Fibroblast of lung (primary cell): Measurements from ENCODE around the gene PDE4D. TPM values are rescaled to one million over a fixed set of nuclear protein-coding genes. Genes with fewer than 3 reads are reported as not detected.

Experiments
- DNase-seq, 2 donors: peaks; one replicate each; pipeline versions ENCODE4 v3.0.0 to v3.0.0-alpha.2; 2010; ENCODE audit warnings: low read depth in 2 of 2
- H2AFZ ChIP-seq: 2 replicates; pipeline ENCODE4 v1.5.1; 2012; ENCODE audit warnings: low read length, control low read depth, inconsistent platforms
- H3K27ac ChIP-seq: 2 replicates; pipeline ENCODE4 v1.5.1; 2011; ENCODE audit warnings: low read length, control low read depth; ENCODE audit not compliant: insufficient read depth
- H3K27me3 ChIP-seq: 2 replicates; pipeline ENCODE4 v1.5.1; 2011; ENCODE audit warnings: mild to moderate bottlenecking, low read length; ENCODE audit not compliant: control insufficient read depth, insufficient read depth
- H3K36me3 ChIP-seq: 2 replicates; pipeline ENCODE4 v1.5.1; 2011; ENCODE audit warnings: low read length; ENCODE audit not compliant: control insufficient read depth, insufficient read depth
- H3K4me1 ChIP-seq: 2 replicates; pipeline ENCODE4 v1.5.1; 2011; ENCODE audit warnings: low read length; ENCODE audit not compliant: control insufficient read depth, insufficient read depth; ENCODE audit errors: extremely low read depth
- H3K4me2 ChIP-seq: 2 replicates; pipeline ENCODE4 v1.5.1; 2011; ENCODE audit warnings: low read length, control low read depth; ENCODE audit not compliant: insufficient read depth; ENCODE audit errors: extremely low read depth
- H3K4me3 ChIP-seq, 4 experiments: fragments of 200-600 bp in 1 of 4; sonication (generic) in 1 of 4; replicated peaks in 1 of 4; 2 replicates each; pipeline ENCODE4 v1.5.1; 2011 to 2016; ENCODE audit warnings: low read length in 4 of 4, low read depth in 3 of 4, mild to moderate bottlenecking in 3 of 4, control low read depth in 2 of 4, inconsistent platforms in 1 of 4, mixed read lengths in 1 of 4; ENCODE audit not compliant: insufficient read depth in 1 of 4; ENCODE audit errors: control extremely low read depth in 1 of 4
- H3K79me2 ChIP-seq: 2 replicates; pipeline ENCODE4 v1.5.1; 2012; ENCODE audit warnings: mild to moderate bottlenecking, low read length, inconsistent platforms; ENCODE audit not compliant: control insufficient read depth, insufficient read depth
- H3K9ac ChIP-seq: 2 replicates; pipeline ENCODE4 v1.5.1; 2011; ENCODE audit warnings: mild to moderate bottlenecking, low read length, control low read depth; ENCODE audit not compliant: insufficient read depth
- H3K9me3 ChIP-seq: 2 replicates; pipeline ENCODE4 v1.5.1; 2012; ENCODE audit warnings: low read depth, low read length; ENCODE audit not compliant: control insufficient read depth, insufficient read depth
- H4K20me1 ChIP-seq: 2 replicates; pipeline ENCODE4 v1.5.1; 2011; ENCODE audit warnings: low read length; ENCODE audit not compliant: control insufficient read depth, insufficient read depth; ENCODE audit errors: extremely low read depth
- CTCF ChIP-seq, 2 donors: IDR thresholded peaks in 1 of 2; conservative IDR thresholded peaks in 1 of 2; 1 replicate in 1 of 2; 2 replicates in 1 of 2; pipeline ENCODE4 v1.5.1; 2011 to 2012; ENCODE audit warnings: low read length in 2 of 2, control low read depth in 1 of 2, inconsistent platforms in 1 of 2, low read depth in 1 of 2, mild to moderate bottlenecking in 1 of 2
- EZH2 ChIP-seq: IDR thresholded peaks from 2 replicates; pipeline ENCODE4 v1.5.1; 2012; ENCODE audit warnings: low read length, control low read depth, mild to moderate bottlenecking; ENCODE audit errors: missing control alignments
- polyA plus RNA-seq, 2 donors: library from polyadenylated mRNA; depleted of rRNA in 1 of 2; stranded (reverse) in 1 of 2; unstranded in 1 of 2; fragments of >200 nt; gene quantifications; 2 replicates each; pipeline ENCODE4 v1.2.1, GENCODE V29; 2011 to 2012; ENCODE audit warnings: missing spikeins in 1 of 2
- total RNA-seq: library from RNA; depleted of rRNA; stranded (reverse); fragments of >200 nt; gene quantifications from 2 replicates; pipeline ENCODE4 v1.2.1, GENCODE V29; 2014

PDE4D gene
- total and polyA plus RNA-seq, 2 donors (not counting 1 experiment from before 2014, with no cell fraction given), result 2.1 to 8.3 TPM

GRCh38 chr5:59125011-59125961 is 768.2 kb downstream of the PDE4D start:
- peak overlapping the region; percentile 7 for H2AFZ ChIP-seq
- H3K27ac ChIP-seq, result no peak overlapping the region
- DNase-seq, result peak in 1 of 2 donors; percentile 57
- no peaks in the 10 kb centered on the region for H4K20me1 ChIP-seq
- H3K4me3 ChIP-seq, result no peak overlapping the region
- H3K9me3 ChIP-seq, result no peaks in the 10 kb centered on the region
- TF ChIP-seq CTCF (conservative IDR thresholded peaks at IDR 0.05 in 1 of 2, IDR thresholded peaks at IDR 0.05 in 1 of 2; ENCODE audit: low read depth in 1 of 2, low read length in 2 of 2), result no peak
- no peak for TF ChIP-seq EZH2
- H3K4me1 ChIP-seq, result peaks cover 4% of the 10 kb centered on the region
- H3K36me3 ChIP-seq, result no peaks in the 10 kb centered on the region
- H3K4me2 ChIP-seq, result no peak overlapping the region
- no peak overlapping the region for H3K9ac ChIP-seq
- H3K27me3 ChIP-seq, result no peaks in the 10 kb centered on the region
- no peaks in the 10 kb centered on the region for H3K79me2 ChIP-seq

- no peak for DNase-seq
- H3K4me3 ChIP-seq, result no peak overlapping the region
- H3K4me1 ChIP-seq, result peaks cover 4% of the 10 kb centered on the region
- TF ChIP-seq EZH2 (no peak), CTCF (conservative IDR thresholded peaks at IDR 0.05 in 1 of 2, IDR thresholded peaks at IDR 0.05 in 1 of 2; ENCODE audit: low read depth in 1 of 2, low read length in 2 of 2) (no peak)
- no peaks in the 10 kb centered on the region for H3K27me3 ChIP-seq
- H4K20me1 ChIP-seq, result no peaks in the 10 kb centered on the region
- no peak overlapping the region for H3K4me2 ChIP-seq
- H3K27ac ChIP-seq, result no peak overlapping the region
- H2AFZ ChIP-seq, result peak overlapping the region; percentile 21
- no peaks in the 10 kb centered on the region for H3K79me2 ChIP-seq
- H3K36me3 ChIP-seq, result no peaks in the 10 kb centered on the region
- no peak overlapping the region for H3K9ac ChIP-seq
- H3K9me3 ChIP-seq, result no peaks in the 10 kb centered on the region
Measured at GRCh38 chr5:59123595-59124561, 769.6 kb downstream of the PDE4D start.

GRCh38 chr5:59119480-59119879 is 774.0 kb downstream of the PDE4D start:
- DNase-seq, result no peak
- H3K79me2 ChIP-seq, result no peaks in the 10 kb centered on the region
- H3K9me3 ChIP-seq, result no peaks in the 10 kb centered on the region
- H3K4me3 ChIP-seq, result no peak overlapping the region
- no peaks in the 10 kb centered on the region for H4K20me1 ChIP-seq
- H3K9ac ChIP-seq, result no peak overlapping the region
- H3K4me1 ChIP-seq, result no peaks in the 10 kb centered on the region
- TF ChIP-seq EZH2 (no peak), CTCF (conservative IDR thresholded peaks at IDR 0.05 in 1 of 2, IDR thresholded peaks at IDR 0.05 in 1 of 2; ENCODE audit: low read depth in 1 of 2, low read length in 2 of 2) (no peak)
- H3K36me3 ChIP-seq, result no peaks in the 10 kb centered on the region
- H3K27me3 ChIP-seq, result no peaks in the 10 kb centered on the region
- no peak overlapping the region for H2AFZ ChIP-seq
- no peak overlapping the region for H3K27ac ChIP-seq
- H3K4me2 ChIP-seq, result no peak overlapping the region
